GM12891 (cell line): Measurements from ENCODE around the gene GFM1.

Experiments used
- PAX5 ChIP-seq: IDR thresholded peaks from 2 replicates; pipeline ENCODE4 v1.6.1; 2011; ENCODE audit warnings: low read length, moderate library complexity, mild to moderate bottlenecking; ENCODE audit not compliant: insufficient read depth, severe bottlenecking
- POLR2A ChIP-seq: IDR thresholded peaks from 2 replicates; pipeline ENCODE4 v1.6.1; 2011; ENCODE audit warnings: low read depth, low read length, control low read depth
- POLR2AphosphoS5 ChIP-seq: IDR thresholded peaks from 2 replicates; pipeline ENCODE4 v1.6.1; 2011; ENCODE audit warnings: low read depth, low read length, control low read depth
- SPI1 ChIP-seq: IDR thresholded peaks from 2 replicates; pipeline ENCODE4 v1.6.1; 2011; ENCODE audit warnings: low read depth, low read length, control low read depth
- TAF1 ChIP-seq: IDR thresholded peaks from 2 replicates; pipeline ENCODE4 v1.6.1; 2011; ENCODE audit warnings: low read depth, low read length, control low read depth

- TF ChIP-seq POLR2A (no peak), TAF1 (no peak), POLR2AphosphoS5 (no peak), PAX5 (no peak), SPI1 (no peak)
Observed at GRCh38 chr3:158602227-158602626, 42.1 kb upstream of the GFM1 start.
